ENCODE results near the gene RPS15. TPM values are rescaled to one million over a fixed set of nuclear protein-coding genes. Genes with fewer than 3 reads are reported as not detected.
"Not testable (repeated sequence)": the region's sequence is repeated elsewhere in the genome, so short reads cannot be mapped to it uniquely, and the experiment has no call there.

The RPS15 gene
- total and polyA plus RNA-seq, 2 donors from 2014 or later: 893 to 1,823 TPM

- Histone ChIP-seq H3K9ac (ENCODE audit: low read length in 3 of 3) (peak overlapping the region in 1 of 3 donors; percentile 29), H3K9me3 (ENCODE audit: control insufficient read depth in 2 of 3, insufficient read depth in 1 of 3, low read length in 3 of 3) (no peaks in the 10 kb centered on the region), H3K4me3 (ENCODE audit: low read length in 3 of 3) (no peak overlapping the region), H3K4me1 (ENCODE audit: control insufficient read depth in 2 of 3, insufficient read depth in 2 of 3, low read depth in 1 of 3, low read length in 3 of 3) (peaks cover 3 to 46% (median 35%) of the 10 kb centered on the region in 3 donors), H3K36me3 (ENCODE audit: control insufficient read depth in 2 of 3, insufficient read depth in 3 of 3, low read length in 3 of 3) (peaks cover 4 to 32% (median 17%) of the 10 kb centered on the region in 3 donors), H3K27ac (ENCODE audit: low read depth in 2 of 2, low read length in 2 of 2) (peak overlapping the region in 1 of 2 donors; percentile 39), H3K27me3 (ENCODE audit: control insufficient read depth, insufficient read depth, low read length) (no peaks in the 10 kb centered on the region)
- TF ChIP-seq CTCF (IDR thresholded peaks at IDR 0.05; ENCODE audit: borderline replicate concordance, extremely low read depth, insufficient read depth): no peak
- no peak for FAIRE-seq
- no peak for DNase-seq
- intact Hi-C loops (cut with DNase I): no loop called here
These were observed 20.3 kb upstream of the RPS15 start for GRCh38 chr19:1417681-1418495.

GRCh38 chr19:1418496-1418775 lies 19.8 kb upstream of the RPS15 start:
- Histone ChIP-seq H3K9me3 (ENCODE audit: control insufficient read depth in 2 of 3, insufficient read depth in 1 of 3, low read length in 3 of 3) (no peaks in the 10 kb centered on the region), H3K4me3 (ENCODE audit: low read length in 3 of 3) (no peak overlapping the region), H3K4me1 (ENCODE audit: control insufficient read depth in 2 of 3, insufficient read depth in 2 of 3, low read depth in 1 of 3, low read length in 3 of 3) (peaks cover 3 to 47% (median 39%) of the 10 kb centered on the region in 3 donors), H3K27ac (ENCODE audit: low read depth in 2 of 2, low read length in 2 of 2) (no peak overlapping the region), H3K27me3 (ENCODE audit: control insufficient read depth, insufficient read depth, low read length) (no peaks in the 10 kb centered on the region), H3K36me3 (ENCODE audit: control insufficient read depth in 2 of 3, insufficient read depth in 3 of 3, low read length in 3 of 3) (peaks cover 4 to 37% (median 19%) of the 10 kb centered on the region in 3 donors), H3K9ac (ENCODE audit: low read length in 3 of 3) (no peak overlapping the region)
- TF ChIP-seq CTCF (IDR thresholded peaks at IDR 0.05; ENCODE audit: borderline replicate concordance, extremely low read depth, insufficient read depth): no peak
- intact Hi-C loops (cut with DNase I): no loop called here
- FAIRE-seq (no peak), DNase-seq (no peak)

- Histone ChIP-seq H3K27me3 (ENCODE audit: control insufficient read depth, insufficient read depth, low read length) (no peaks in the 10 kb centered on the region), H3K4me3 (ENCODE audit: low read length in 3 of 3) (no peak overlapping the region), H3K27ac (ENCODE audit: low read depth in 2 of 2, low read length in 2 of 2) (no peak overlapping the region), H3K4me1 (ENCODE audit: control insufficient read depth in 2 of 3, insufficient read depth in 2 of 3, low read depth in 1 of 3, low read length in 3 of 3) (peaks cover 3 to 51% (median 40%) of the 10 kb centered on the region in 3 donors), H3K36me3 (ENCODE audit: control insufficient read depth in 2 of 3, insufficient read depth in 3 of 3, low read length in 3 of 3) (peaks cover 4 to 44% (median 24%) of the 10 kb centered on the region in 3 donors), H3K9me3 (ENCODE audit: control insufficient read depth in 2 of 3, insufficient read depth in 1 of 3, low read length in 3 of 3) (no peaks in the 10 kb centered on the region), H3K9ac (ENCODE audit: low read length in 3 of 3) (no peak overlapping the region)
- intact Hi-C loops (cut with DNase I): no loop called here
- no peak for DNase-seq
- no peak for FAIRE-seq
- TF ChIP-seq CTCF (IDR thresholded peaks at IDR 0.05; ENCODE audit: borderline replicate concordance, extremely low read depth, insufficient read depth): no peak
These were observed 19.1 kb upstream of the RPS15 start for GRCh38 chr19:1418951-1419738.

GRCh38 chr19:1420085-1420484 lies 18.1 kb upstream of the RPS15 start:
- Histone ChIP-seq H3K36me3 (ENCODE audit: control insufficient read depth in 2 of 3, insufficient read depth in 3 of 3, low read length in 3 of 3) (peaks cover 4 to 44% (median 25%) of the 10 kb centered on the region in 3 donors), H3K4me1 (ENCODE audit: control insufficient read depth in 2 of 3, insufficient read depth in 2 of 3, low read depth in 1 of 3, low read length in 3 of 3) (peaks cover 3 to 51% (median 41%) of the 10 kb centered on the region in 3 donors)
- DNase-seq; H3K4me3 ChIP-seq (ENCODE audit: low read length in 3 of 3); H3K9me3 ChIP-seq (ENCODE audit: control insufficient read depth in 2 of 3, insufficient read depth in 1 of 3, low read length in 3 of 3); H3K27me3 ChIP-seq (ENCODE audit: control insufficient read depth, insufficient read depth, low read length); intact Hi-C loops (cut with DNase I); H3K9ac ChIP-seq (ENCODE audit: low read length in 3 of 3); FAIRE-seq; H3K27ac ChIP-seq (ENCODE audit: low read depth in 2 of 2, low read length in 2 of 2): not testable (repeated sequence)
